HepG2 (cell line): ENCODE measurements around the gene SLC23A3. TPM values are rescaled to one million over a fixed set of nuclear protein-coding genes. Genes with fewer than 3 reads are reported as not detected.

Source experiments
- ATAC-seq: fragments of 200-7000 bp; cut with Tn5 transposase; 3 replicates; pipeline ENCODE4 v1.9.1; 2020; ENCODE audit warnings: mild to moderate bottlenecking, moderate library complexity
- BruUV-seq: library from RNA; stranded (reverse); fragments of 400-500 nt; replicated peaks from 2 replicates; lab custom pipeline; 2021; lab: Mats Ljungman, UMichigan
- CTCF ChIA-PET: fragments of 300-600 bp; formaldehyde crosslinking; extraction: SDS; loops from one replicate; lab custom pipeline; 2021; ENCODE audit warnings: low total read pairs, inconsistent platforms, low intra/inter-chr PET ratio; lab: Yijun Ruan, JAX
- POLR2A ChIA-PET: fragments of 350-600 bp; sonication (Branson Sonifier 250); formaldehyde crosslinking; loops from one replicate; lab custom pipeline; 2020; ENCODE audit warnings: antibody characterized with exemption, inconsistent platforms; lab: Yijun Ruan, JAX
- DNase-seq: peaks from one replicate; pipeline ENCODE4 v3.0.0-alpha.2; 2015; ENCODE audit warnings: low spot score
- FAIRE-seq: peaks from 3 replicates; lab custom pipeline; 2011; peaks lifted over from hg19 to GRCh38; lab: Jason Lieb, UNC
- H2AFZ ChIP-seq: one replicate; pipeline ENCODE4 v1.6.1; 2011; ENCODE audit warnings: low read length, inconsistent platforms
- H3K27ac ChIP-seq: fragments of 300-600 bp; 3 replicates; pipeline ENCODE4 v1.8.0; 2011; ENCODE audit warnings: mixed run types, mild to moderate bottlenecking, mixed read lengths, low read length, inconsistent platforms; ENCODE audit not compliant: insufficient read depth; ENCODE audit errors: extremely low read length
- H3K27me3 ChIP-seq, 2 experiments: fragments of 200-600 bp in 1 of 2; 2 replicates in 1 of 2; 3 replicates in 1 of 2; pipeline versions ENCODE4 v1.6.0 to v1.8.0; 2011; ENCODE audit warnings: low read length in 2 of 2, mild to moderate bottlenecking in 2 of 2, moderate library complexity in 2 of 2, inconsistent platforms in 1 of 2; ENCODE audit not compliant: insufficient read depth in 2 of 2, control insufficient read depth in 1 of 2
- H3K36me3 ChIP-seq, 2 experiments: fragments of 200-600 bp in 1 of 2; replicated peaks in 1 of 2; 2 replicates in 1 of 2; 3 replicates in 1 of 2; pipeline versions ENCODE4 v1.5.1 to v1.8.0; 2011; ENCODE audit warnings: low read length in 2 of 2, inconsistent platforms in 1 of 2; ENCODE audit not compliant: insufficient read depth in 2 of 2, control insufficient read depth in 1 of 2
- H3K4me1 ChIP-seq: 2 replicates; pipeline ENCODE4 v1.5.1; 2012; ENCODE audit warnings: low read length, inconsistent platforms; ENCODE audit not compliant: insufficient read depth
- H3K4me2 ChIP-seq: 2 replicates; pipeline ENCODE4 v1.6.0; 2011; ENCODE audit warnings: low read depth, low read length, inconsistent platforms
- H3K4me3 ChIP-seq, 3 experiments: fragments of 200-600 bp in 1 of 3; sonication (generic), shearing (Covaris generic) in 1 of 3; replicated peaks in 1 of 3; 2 replicates each; pipeline ENCODE4 v1.5.1; 2011 to 2016; ENCODE audit warnings: low read length in 3 of 3, inconsistent platforms in 2 of 3, low read depth in 2 of 3, mild to moderate bottlenecking in 2 of 3, control low read depth in 1 of 3, mixed read lengths in 1 of 3; ENCODE audit not compliant: insufficient read depth in 1 of 3
- H3K79me2 ChIP-seq: one replicate; pipeline ENCODE4 v1.6.1; 2011; ENCODE audit warnings: low read length, inconsistent platforms; ENCODE audit not compliant: insufficient read depth
- H3K9ac ChIP-seq: 2 replicates; pipeline ENCODE4 v1.6.0; 2011; ENCODE audit warnings: mild to moderate bottlenecking, low read depth, low read length, inconsistent platforms; ENCODE audit not compliant: insufficient read depth
- H3K9me3 ChIP-seq: 2 replicates; pipeline ENCODE4 v1.5.1; 2012; ENCODE audit warnings: mild to moderate bottlenecking, low read length
- H4K20me1 ChIP-seq: 2 replicates; pipeline ENCODE4 v1.6.0; 2011; ENCODE audit warnings: inconsistent platforms, mild to moderate bottlenecking, low read length, moderate library complexity; ENCODE audit not compliant: insufficient read depth
- ARNTL ChIP-seq: sonication (generic); formaldehyde crosslinking; IDR thresholded peaks from 2 replicates; pipeline ENCODE4 v1.4.0; 2020; ENCODE audit warnings: mild to moderate bottlenecking, missing genetic modification reagents
- BCL3 ChIP-seq: sonication (generic); formaldehyde crosslinking; IDR thresholded peaks from 2 replicates; pipeline ENCODE4 v1.5.1; 2020; ENCODE audit warnings: mild to moderate bottlenecking, missing genetic modification reagents, moderate library complexity
- MBNL3 ChIP-seq: fragments of 250-450 bp; sonication (Bioruptor Pico); conservative IDR thresholded peaks from 2 replicates; pipeline ENCODE4 v1.8.0; 2022; ENCODE audit warnings: mild to moderate bottlenecking, inconsistent platforms
- NFIC ChIP-seq: IDR thresholded peaks from 2 replicates; pipeline ENCODE4 v1.6.1; 2012; ENCODE audit warnings: mild to moderate bottlenecking, low read length, inconsistent platforms
- PTBP1 ChIP-seq: fragments of 200-400 bp; formaldehyde crosslinking; IDR thresholded peaks from 2 replicates; pipeline ENCODE4 v1.6.1; 2018; ENCODE audit warnings: low read length, low read depth; ENCODE audit not compliant: poor library complexity, severe bottlenecking
- RBAK ChIP-seq: sonication (generic); formaldehyde crosslinking; IDR thresholded peaks from 2 replicates; pipeline ENCODE4 v1.5.1; 2020; ENCODE audit warnings: mild to moderate bottlenecking, missing genetic modification reagents
- SIN3B ChIP-seq: fragments of 150-350 bp; IDR thresholded peaks from 2 replicates; pipeline ENCODE4 v1.6.1; 2014; ENCODE audit warnings: low read length
- STAT5B ChIP-seq: sonication (generic); formaldehyde crosslinking; IDR thresholded peaks from 2 replicates; pipeline ENCODE4 v1.4.0; 2020; ENCODE audit warnings: missing genetic modification reagents
- TRAFD1 ChIP-seq: sonication (generic); formaldehyde crosslinking; IDR thresholded peaks from 2 replicates; pipeline ENCODE4 v1.5.1; 2020; ENCODE audit warnings: missing genetic modification reagents, mild to moderate bottlenecking, borderline replicate concordance
- ZBED4 ChIP-seq: sonication (generic); formaldehyde crosslinking; IDR thresholded peaks from 2 replicates; pipeline ENCODE4 v1.4.0; 2020; ENCODE audit warnings: missing genetic modification reagents, borderline replicate concordance
- ZNF567 ChIP-seq: sonication (generic); formaldehyde crosslinking; IDR thresholded peaks from 2 replicates; pipeline ENCODE4 v1.8.1; 2023; ENCODE audit warnings: mild to moderate bottlenecking, missing genetic modification reagents, borderline replicate concordance
- ZNF605 ChIP-seq: sonication (generic); formaldehyde crosslinking; IDR thresholded peaks from 2 replicates; pipeline ENCODE4 v1.8.0; 2022; ENCODE audit warnings: mild to moderate bottlenecking, missing genetic modification reagents
- ZNF781 ChIP-seq: sonication (generic); formaldehyde crosslinking; IDR thresholded peaks from 2 replicates; pipeline ENCODE4 v1.5.1; 2020; ENCODE audit warnings: borderline replicate concordance, mild to moderate bottlenecking, missing genetic modification reagents; ENCODE audit errors: not compliant biosample characterization
- ZNF883 ChIP-seq: sonication (generic); formaldehyde crosslinking; IDR thresholded peaks from 2 replicates; pipeline ENCODE4 v1.5.1; 2020; ENCODE audit warnings: mild to moderate bottlenecking, missing genetic modification reagents; ENCODE audit errors: not compliant biosample characterization
- WGBS: methylation state at CpG from one replicate; pipeline ENCODE4 v1.1.6; 2017; ENCODE audit warnings: low lambda C conversion rate; 5-methylcytosine and 5-hydroxymethylcytosine counted together
- in situ Hi-C: cut with HindIII; loops from 2 replicates; pipeline ENCODE4 v1.10.0; 2017; ENCODE audit warnings: low pct_unique_long_range_greater_than_20kb; ENCODE audit not compliant: extremely low pct_ligation_motif_present
- intact Hi-C: fragments of 100-400 bp; cut with micrococcal nuclease; formaldehyde crosslinking; loops from one replicate; pipeline ENCODE4 v1.10.0; 2022; ENCODE audit not compliant: unreplicated experiment
- polyA plus RNA-seq, 8 experiments: library from polyadenylated mRNA; depleted of rRNA in 3 of 8; stranded (reverse) in 7 of 8; unstranded in 1 of 8; fragments of >200 nt; fragmentation: Illumina TruSeq in 4 of 8; extraction: Trizol in 4 of 8; gene quantifications; 2 replicates each; pipeline versions ENCODE4 v1.2.1 to v1.2.3, GENCODE V29; 2011 to 2016; ENCODE audit warnings: low read depth in 4 of 8, missing spikeins in 1 of 8, mixed read lengths in 1 of 8; ENCODE audit not compliant: insufficient read depth in 1 of 8
- total RNA-seq, 5 experiments: library from RNA; depleted of rRNA; stranded (reverse); fragments of >200 nt; fragmentation: Illumina TruSeq; extraction: Trizol; gene quantifications; 2 replicates each; pipeline ENCODE4 v1.2.3, GENCODE V29; 2016; ENCODE audit warnings: low read depth in 1 of 5
- TF ChIP-seq, protein P1 (sequence below): sonication (generic); formaldehyde crosslinking; IDR thresholded peaks from 2 replicates; pipeline ENCODE4 v1.5.1; 2020; ENCODE audit warnings: missing genetic modification reagents, mild to moderate bottlenecking, borderline replicate concordance
- TF ChIP-seq, protein P2 (sequence below): sonication (generic); formaldehyde crosslinking; IDR thresholded peaks from 2 replicates; pipeline ENCODE4 v1.8.0; 2022; ENCODE audit warnings: mild to moderate bottlenecking, missing genetic modification reagents, borderline replicate concordance

Gene SLC23A3
- total and polyA plus RNA-seq, 2 of the 13 experiments (the other 11 are each of a cell fraction or from before 2014, with no cell fraction given): 0.38 to 0.78 TPM

DNA sequence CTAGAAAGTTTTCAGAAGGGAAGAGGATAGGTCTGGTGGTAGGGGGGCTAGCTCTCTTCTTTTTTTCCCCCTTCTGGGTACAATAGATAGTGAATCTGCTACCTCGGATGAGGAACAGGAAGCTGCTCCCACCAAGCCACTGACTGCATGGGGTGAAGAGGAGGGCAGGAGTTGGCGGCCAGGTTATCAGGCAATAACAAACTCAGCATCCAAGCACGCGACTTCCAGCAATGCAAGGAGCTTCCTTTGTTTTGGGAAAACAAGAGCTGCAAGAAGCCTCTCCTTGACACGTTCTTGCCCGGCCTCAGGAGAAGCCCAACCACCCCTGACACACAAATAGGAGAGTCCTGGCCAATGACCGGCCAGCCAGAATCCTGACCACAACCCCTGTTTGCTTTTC, 41.4 kb downstream of the SLC23A3 start:
- H3K79me2 ChIP-seq: no peaks in the 10 kb centered on the region
- no peaks in the 10 kb centered on the region for H3K9me3 ChIP-seq
- no peak overlapping the region for H3K4me3 ChIP-seq
- in situ Hi-C loops: no loop called here
- no peak overlapping the region for H3K4me2 ChIP-seq
- no peak overlapping the region for H3K9ac ChIP-seq
- H2AFZ ChIP-seq: no peak overlapping the region
- CTCF ChIA-PET: no interaction called here
- H3K4me1 ChIP-seq: peaks cover 61% of the 10 kb centered on the region
- H3K27ac ChIP-seq: no peak overlapping the region
- no peak for TF ChIP-seq ZNF781
- no peak for TF ChIP-seq SIN3B
- TF ChIP-seq ARNTL (CRISPR knock-in tag): no peak
- TF ChIP-seq RBAK (CRISPR knock-in tag): no peak
- TF ChIP-seq BCL3 (CRISPR knock-in tag): no peak
- TF ChIP-seq, protein P1, sequence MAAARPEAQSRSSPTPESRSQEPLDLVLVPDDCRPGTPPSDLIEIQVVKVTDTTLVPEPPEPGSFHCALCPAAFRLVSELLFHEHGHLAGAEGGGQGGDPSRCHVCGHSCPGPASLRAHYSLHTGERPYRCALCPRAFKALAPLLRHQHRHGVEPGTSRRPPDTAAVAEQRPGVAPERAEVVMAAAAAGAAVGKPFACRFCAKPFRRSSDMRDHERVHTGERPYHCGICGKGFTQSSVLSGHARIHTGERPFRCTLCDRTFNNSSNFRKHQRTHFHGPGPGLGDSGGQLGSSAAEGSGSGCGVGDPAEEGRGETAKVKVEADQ (CRISPR knock-in tag): no peak
- no peak for TF ChIP-seq NFIC
- TF ChIP-seq TRAFD1: no peak
- TF ChIP-seq ZNF883: no peak
- no peak for TF ChIP-seq PTBP1
- no peak for TF ChIP-seq ZNF567 (CRISPR knock-in tag)
- TF ChIP-seq MBNL3 (CRISPR knock-in tag): no peak
- TF ChIP-seq, protein P2, sequence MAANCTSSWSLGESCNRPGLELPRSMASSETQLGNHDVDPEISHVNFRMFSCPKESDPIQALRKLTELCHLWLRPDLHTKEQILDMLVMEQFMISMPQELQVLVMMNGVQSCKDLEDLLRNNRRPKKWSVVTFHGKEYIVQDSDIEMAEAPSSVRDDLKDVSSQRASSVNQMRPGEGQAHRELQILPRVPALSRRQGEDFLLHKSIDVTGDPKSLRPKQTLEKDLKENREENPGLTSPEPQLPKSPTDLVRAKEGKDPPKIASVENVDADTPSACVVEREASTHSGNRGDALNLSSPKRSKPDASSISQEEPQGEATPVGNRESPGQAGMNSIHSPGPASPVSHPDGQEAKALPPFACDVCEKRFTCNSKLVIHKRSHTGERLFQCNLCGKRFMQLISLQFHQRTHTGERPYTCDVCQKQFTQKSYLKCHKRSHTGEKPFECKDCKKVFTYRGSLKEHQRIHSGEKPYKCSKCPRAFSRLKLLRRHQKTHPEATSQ (CRISPR knock-in tag): no peak
- no peak for TF ChIP-seq ZBED4 (CRISPR knock-in tag)
- TF ChIP-seq ZNF605 (CRISPR knock-in tag): no peak
- no peak for TF ChIP-seq STAT5B (CRISPR knock-in tag)
- TF ChIP-seq, all 625 proteins: peak for 0
- WGBS: 95% methylated on average over 7 of the region's 7 CpGs
- no peak for FAIRE-seq
- DNase-seq: no peak
- POLR2A ChIA-PET: interaction anchor here (0.9 kb wide), 1 partner anchor 11 kb away, joined by 3 read pairs; no protein-coding TSS in a partner anchor
- intact Hi-C loops: no loop called here
- no peak for ATAC-seq
- no peaks in the 10 kb centered on the region for H3K27me3 ChIP-seq
- no peaks in the 10 kb centered on the region; a peak in 1 of 5 replicates for H3K36me3 ChIP-seq
- BruUV-seq: no TSS peak
- H4K20me1 ChIP-seq: peaks cover 23% of the 10 kb centered on the region
